Mucosa of stomach (tissue), 1 donor: ENCODE measurements around the gene JARID2.

Experiments
- H3K27me3 ChIP-seq: one replicate; pipeline ENCODE4 v1.7.0; 2013; ENCODE audit warnings: mild to moderate bottlenecking, low read length; ENCODE audit not compliant: control insufficient read depth, insufficient read depth
- H3K36me3 ChIP-seq: one replicate; pipeline ENCODE4 v1.7.0; 2013; ENCODE audit warnings: low read length; ENCODE audit not compliant: control insufficient read depth, insufficient read depth
- H3K4me1 ChIP-seq: one replicate; pipeline ENCODE4 v1.7.0; 2013; ENCODE audit warnings: mild to moderate bottlenecking, low read length; ENCODE audit not compliant: control insufficient read depth, insufficient read depth
- H3K4me3 ChIP-seq: one replicate; pipeline ENCODE4 v1.7.0; 2013; ENCODE audit warnings: low read length
- H3K9ac ChIP-seq: one replicate; pipeline ENCODE4 v1.7.0; 2013; ENCODE audit warnings: mild to moderate bottlenecking, low read length, moderate library complexity
- H3K9me3 ChIP-seq: one replicate; pipeline ENCODE4 v1.7.0; 2013; ENCODE audit warnings: mild to moderate bottlenecking, low read length, moderate library complexity; ENCODE audit not compliant: control insufficient read depth
- donor health status: Pancreatic carcinoma.

JARID2 gene

DNA sequence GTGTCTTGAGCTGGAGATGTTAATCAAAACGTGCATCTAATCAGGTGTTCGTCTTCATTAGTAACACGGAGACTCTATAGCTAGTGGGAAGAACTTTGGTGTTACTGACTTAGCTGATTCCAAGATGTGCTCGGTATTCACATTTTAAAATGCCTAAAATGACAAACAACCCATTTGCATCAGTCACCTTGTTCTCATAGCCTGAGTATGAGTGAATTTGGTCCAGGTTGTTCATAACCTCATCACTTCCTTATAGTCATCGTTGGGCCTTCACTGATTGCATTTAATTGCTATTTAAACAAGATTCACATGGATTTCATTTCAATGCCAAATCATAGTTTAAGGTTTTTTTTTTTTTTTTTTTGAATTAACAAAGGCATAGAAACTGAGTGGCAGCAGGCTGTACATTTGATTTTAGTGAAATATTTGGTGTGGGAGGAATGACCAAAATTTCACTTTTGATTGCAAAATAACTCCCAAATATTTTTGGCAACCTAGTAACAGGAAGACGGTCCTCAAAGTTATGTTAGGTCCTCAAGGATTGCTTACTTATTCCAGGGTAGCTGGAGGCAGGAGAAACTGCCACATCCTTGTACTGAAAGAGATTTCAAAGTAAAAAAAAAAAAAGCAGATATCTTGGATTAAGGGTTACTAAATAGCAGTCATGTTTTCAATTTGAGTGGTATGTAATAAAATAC lies 104.7 kb downstream of the JARID2 start:
- Histone ChIP-seq H3K9me3 (no peaks in the 10 kb centered on the region), H3K4me3 (no peak overlapping the region), H3K9ac (no peak overlapping the region), H3K36me3 (no peaks in the 10 kb centered on the region), H3K4me1 (peaks cover 11% of the 10 kb centered on the region), H3K27me3 (no peaks in the 10 kb centered on the region)

GRCh38 chr6:15351631-15352030 lies 105.8 kb downstream of the JARID2 start:
- Histone ChIP-seq H3K27me3 (no peaks in the 10 kb centered on the region), H3K4me1 (peaks cover 11% of the 10 kb centered on the region), H3K9me3 (no peaks in the 10 kb centered on the region), H3K9ac (no peak overlapping the region), H3K4me3 (no peak overlapping the region), H3K36me3 (no peaks in the 10 kb centered on the region)

DNA sequence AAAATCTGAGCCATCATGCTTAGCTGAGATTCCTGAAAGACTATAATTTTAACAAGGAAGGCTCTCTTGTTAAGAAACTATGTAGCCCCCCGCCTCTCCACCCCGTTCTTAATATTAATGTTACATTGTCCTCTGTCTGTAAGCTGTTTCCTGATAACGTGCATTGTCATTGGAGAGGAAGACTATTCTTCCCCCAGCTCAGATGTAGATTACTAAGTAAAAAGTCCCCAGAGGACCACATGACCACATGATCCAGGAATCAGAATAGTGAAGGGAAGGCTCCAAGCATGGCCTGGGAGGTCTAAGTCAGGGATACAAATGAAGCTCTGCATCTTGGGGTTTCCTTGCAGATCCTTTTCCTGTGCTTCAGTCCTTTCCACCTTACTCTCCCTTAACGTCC lies 106.4 kb downstream of the JARID2 start:
- no peaks in the 10 kb centered on the region for H3K36me3 ChIP-seq
- H3K27me3 ChIP-seq: no peaks in the 10 kb centered on the region
- H3K9ac ChIP-seq: no peak overlapping the region
- no peaks in the 10 kb centered on the region for H3K9me3 ChIP-seq
- no peak overlapping the region for H3K4me3 ChIP-seq
- H3K4me1 ChIP-seq: peaks cover 11% of the 10 kb centered on the region

GRCh38 chr6:15352845-15353244 lies 107.0 kb downstream of the JARID2 start:
- H3K9ac ChIP-seq: no peak overlapping the region
- peaks cover 11% of the 10 kb centered on the region for H3K4me1 ChIP-seq
- H3K27me3 ChIP-seq: no peaks in the 10 kb centered on the region
- no peaks in the 10 kb centered on the region for H3K36me3 ChIP-seq
- no peak overlapping the region for H3K4me3 ChIP-seq
- H3K9me3 ChIP-seq: no peaks in the 10 kb centered on the region

GRCh38 chr6:15355683-15356099 lies 109.8 kb downstream of the JARID2 start:
- no peaks in the 10 kb centered on the region for H3K27me3 ChIP-seq
- H3K4me3 ChIP-seq: no peak overlapping the region
- H3K9me3 ChIP-seq: no peaks in the 10 kb centered on the region
- no peaks in the 10 kb centered on the region for H3K36me3 ChIP-seq
- H3K4me1 ChIP-seq: peaks cover 11% of the 10 kb centered on the region
- no peak overlapping the region for H3K9ac ChIP-seq

- no peaks in the 10 kb centered on the region for H3K9me3 ChIP-seq
- no peak overlapping the region for H3K9ac ChIP-seq
- no peaks in the 10 kb centered on the region for H3K36me3 ChIP-seq
- peaks cover 11% of the 10 kb centered on the region for H3K4me1 ChIP-seq
- H3K27me3 ChIP-seq: no peaks in the 10 kb centered on the region
- no peak overlapping the region for H3K4me3 ChIP-seq
Measured at GRCh38 chr6:15356179-15356578, 110.3 kb downstream of the JARID2 start.

DNA sequence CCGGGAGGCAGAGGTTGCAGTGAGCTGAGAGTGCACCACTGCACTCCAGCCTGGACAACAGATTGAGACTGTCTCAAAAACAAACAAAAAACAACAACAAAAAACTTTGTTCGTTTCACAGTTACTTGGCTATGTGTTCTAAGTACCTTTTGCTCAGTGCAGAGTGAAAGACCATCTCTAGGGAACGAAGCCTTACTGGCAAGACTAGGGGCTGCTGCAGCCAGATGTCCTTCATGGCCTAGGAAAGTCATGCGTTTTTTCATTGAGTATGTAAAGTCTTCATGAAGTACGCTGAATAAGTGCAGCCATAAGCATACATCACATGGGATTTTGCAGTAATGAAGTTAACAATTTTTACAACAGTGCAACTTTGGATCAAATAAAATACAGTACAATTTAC lies 111.1 kb downstream of the JARID2 start:
- no peaks in the 10 kb centered on the region for H3K27me3 ChIP-seq
- H3K9me3 ChIP-seq: no peaks in the 10 kb centered on the region
- H3K4me1 ChIP-seq: peaks cover 11% of the 10 kb centered on the region
- no peak overlapping the region for H3K4me3 ChIP-seq
- no peaks in the 10 kb centered on the region for H3K36me3 ChIP-seq
- H3K9ac ChIP-seq: no peak overlapping the region

GRCh38 chr6:15357782-15358181 lies 111.9 kb downstream of the JARID2 start:
- no peaks in the 10 kb centered on the region for H3K9me3 ChIP-seq
- peaks cover 7% of the 10 kb centered on the region for H3K4me1 ChIP-seq
- H3K4me3 ChIP-seq: no peak overlapping the region
- H3K27me3 ChIP-seq: no peaks in the 10 kb centered on the region
- H3K36me3 ChIP-seq: no peaks in the 10 kb centered on the region
- no peak overlapping the region for H3K9ac ChIP-seq

DNA sequence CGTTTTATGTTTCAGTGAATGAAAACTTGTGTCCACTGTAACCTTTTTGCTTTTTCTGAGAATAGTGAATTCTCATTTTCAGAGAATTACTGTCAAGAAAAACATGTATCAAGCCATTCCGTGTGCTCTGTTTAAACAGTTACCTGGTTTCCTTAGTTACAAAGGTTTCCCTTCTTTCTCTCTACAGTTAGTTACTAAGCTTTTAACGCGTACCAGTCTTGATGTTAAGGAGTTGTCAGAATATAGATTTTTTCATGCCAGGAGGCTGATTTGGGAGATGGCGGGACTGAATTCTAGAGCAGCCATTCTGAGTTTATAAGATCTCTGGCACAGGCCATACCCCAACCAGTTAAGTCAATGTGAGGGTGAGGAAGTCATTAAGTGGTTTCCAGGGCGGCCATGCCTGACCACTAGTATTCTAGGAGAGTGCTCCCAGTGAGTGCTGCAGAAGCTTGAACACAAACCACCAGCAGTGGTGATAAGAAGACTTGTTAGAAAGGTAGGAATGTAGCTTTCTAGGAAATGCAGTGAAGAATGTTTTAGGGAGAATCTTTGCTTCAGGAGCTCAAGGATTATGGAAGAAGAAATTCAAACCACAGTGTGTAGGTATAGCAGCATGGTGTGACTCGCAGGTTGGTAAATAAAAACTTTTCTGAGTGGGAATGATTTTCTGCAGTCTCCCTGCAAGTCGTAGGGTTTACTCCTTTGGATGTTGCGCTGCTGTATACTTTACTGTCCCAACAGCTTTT lies 112.9 kb downstream of the JARID2 start:
- peaks cover 14% of the 10 kb centered on the region for H3K4me1 ChIP-seq
- H3K27me3 ChIP-seq: no peaks in the 10 kb centered on the region
- H3K9ac ChIP-seq: no peak overlapping the region
- H3K36me3 ChIP-seq: no peaks in the 10 kb centered on the region
- H3K4me3 ChIP-seq: no peak overlapping the region
- no peaks in the 10 kb centered on the region for H3K9me3 ChIP-seq

- Histone ChIP-seq H3K4me1 (peaks cover 15% of the 10 kb centered on the region), H3K9ac (no peak overlapping the region)
Measured at GRCh38 chr6:15359335-15359862, 113.5 kb downstream of the JARID2 start.

DNA sequence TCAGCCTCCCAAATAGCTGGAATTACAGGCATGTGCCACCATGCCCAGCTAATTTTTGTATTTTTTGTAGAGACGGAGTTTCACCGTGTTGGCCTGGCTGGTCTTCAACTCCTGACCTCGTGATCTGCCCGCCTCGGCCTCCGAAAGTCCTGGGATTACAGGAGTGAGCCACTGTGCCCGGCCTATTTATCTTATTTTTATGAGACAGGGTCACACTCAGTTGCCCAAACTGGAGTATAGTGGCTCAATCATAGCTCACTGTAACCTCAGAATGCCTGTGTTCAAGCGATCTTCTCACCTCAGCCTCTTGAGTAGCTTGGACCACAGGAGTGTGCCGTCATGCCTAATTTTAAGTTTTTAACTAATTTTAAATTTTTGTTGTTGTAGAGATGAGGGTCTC lies 114.4 kb downstream of the JARID2 start:
- H3K36me3 ChIP-seq: no peaks in the 10 kb centered on the region
- H3K27me3 ChIP-seq: no peaks in the 10 kb centered on the region
- peaks cover 19% of the 10 kb centered on the region for H3K4me1 ChIP-seq

More at GRCh38 chr6:15359335-15359862, 113.5 kb downstream of the JARID2 start:
- Histone ChIP-seq H3K27me3 (no peaks in the 10 kb centered on the region), H3K9me3 (no peaks in the 10 kb centered on the region), H3K36me3 (no peaks in the 10 kb centered on the region), H3K4me3 (no peak overlapping the region)

DNA sequence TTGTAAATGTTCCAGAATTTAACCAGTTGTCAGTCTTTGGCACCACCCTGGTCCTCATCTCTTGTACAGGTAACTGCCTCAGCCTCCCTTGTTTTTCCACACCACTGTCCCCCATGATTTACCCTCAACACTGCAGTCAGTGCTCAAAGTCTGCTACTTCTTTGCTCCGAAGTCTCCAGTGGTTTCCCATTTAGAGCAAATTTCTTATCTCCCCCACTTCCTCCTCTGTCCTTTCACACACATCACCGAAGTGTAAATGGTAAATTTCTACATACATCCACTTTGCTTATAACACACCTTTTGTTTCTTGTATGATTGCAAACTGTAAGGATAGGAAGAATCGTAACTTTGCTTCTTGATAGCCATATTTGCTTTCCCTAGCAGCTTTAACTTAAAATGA lies 115.3 kb downstream of the JARID2 start:
- Histone ChIP-seq H3K9ac (no peak overlapping the region), H3K27me3 (no peaks in the 10 kb centered on the region), H3K4me1 (peaks cover 26% of the 10 kb centered on the region), H3K9me3 (no peaks in the 10 kb centered on the region), H3K36me3 (no peaks in the 10 kb centered on the region), H3K4me3 (no peak overlapping the region)

More for the DNA sequence above, 114.4 kb downstream of the JARID2 start:
- no peak overlapping the region for H3K4me3 ChIP-seq
- H3K9me3 ChIP-seq: no peaks in the 10 kb centered on the region
- H3K9ac ChIP-seq: no peak overlapping the region
